ENCODE data around the gene GPX7. TPM values are rescaled to one million over a fixed set of nuclear protein-coding genes. Genes with fewer than 3 reads are reported as not detected.

The GPX7 gene
- polyA plus RNA-seq (1.3 and 1.8 TPM in 2 replicates), polyA minus RNA-seq (0.81 and 1.5 TPM in 2 replicates)

DNA sequence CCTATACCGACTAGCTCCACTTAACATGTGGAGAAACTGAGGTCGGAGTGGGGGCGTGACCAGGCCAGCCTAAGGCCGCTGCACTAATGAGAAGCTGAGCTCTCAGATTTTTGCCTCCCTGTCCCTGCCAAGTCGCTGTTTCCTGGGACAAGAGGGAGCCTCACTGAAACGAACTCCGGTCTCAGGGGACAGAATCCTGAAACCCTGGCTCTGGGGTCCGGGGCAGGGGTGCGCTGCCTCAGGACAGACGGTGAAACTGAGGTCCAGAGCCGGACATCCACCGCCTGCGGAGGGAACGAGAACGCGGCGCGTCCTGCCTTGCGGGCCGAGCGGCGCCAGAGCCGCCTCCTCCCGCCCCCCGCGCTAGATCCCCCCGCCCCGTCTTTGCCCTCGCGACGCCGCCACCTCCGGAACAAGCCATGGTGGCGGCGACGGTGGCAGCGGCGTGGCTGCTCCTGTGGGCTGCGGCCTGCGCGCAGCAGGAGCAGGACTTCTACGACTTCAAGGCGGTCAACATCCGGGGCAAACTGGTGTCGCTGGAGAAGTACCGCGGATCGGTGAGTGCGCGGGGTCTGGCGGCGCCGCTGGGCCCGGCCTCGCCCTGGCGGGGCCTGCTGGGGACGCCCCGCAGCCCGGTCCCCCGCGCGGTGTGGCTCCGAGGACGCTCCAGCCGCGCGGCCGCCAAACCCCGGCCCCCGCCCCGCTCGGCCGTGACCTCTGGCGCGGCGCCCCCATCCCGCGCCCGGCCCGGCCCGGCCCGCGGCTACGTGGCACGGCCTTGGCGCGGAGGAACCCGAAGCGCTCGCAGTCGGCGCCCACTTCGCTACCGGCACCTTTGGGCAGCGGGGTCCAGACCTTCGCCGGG, at the start of gene GPX7:
Gene GPX7, plus strand, starts transcription at position 381 of the 865 bp plus-strand sequence. Its CDS starts 39 bp downstream, at position 420.
- Histone ChIP-seq H3F3A (ENCODE audit: insufficient read depth, low read length, poor library complexity, severe bottlenecking) (no peaks in the 10 kb centered on the region), H3K27ac (ENCODE audit: low read length) (no peak within 1 kb of the TSS)
- TF ChIP-seq POLR2AphosphoS5 (IDR thresholded peaks at IDR 0.05) (no peak), SMC3 (conservative IDR thresholded peaks at IDR 0.05; ENCODE audit: poor library complexity) (no peak), MXI1 (conservative IDR thresholded peaks at IDR 0.05; ENCODE audit: poor library complexity, severe bottlenecking) (no peak), CTCF (IDR thresholded peaks at IDR 0.05; ENCODE audit: poor library complexity, severe bottlenecking) (no peak), RAD21 (conservative IDR thresholded peaks at IDR 0.05) (no peak), EP300 (conservative IDR thresholded peaks at IDR 0.05; ENCODE audit: poor library complexity, severe bottlenecking) (no peak), TAF1 (IDR thresholded peaks at IDR 0.05; ENCODE audit: low read depth) (no peak), EZH2 (IDR thresholded peaks at IDR 0.05; ENCODE audit: borderline replicate concordance, insufficient read depth, low read length, poor library complexity, severe bottlenecking) (no peak)
- TF ChIP-seq, protein P1, sequence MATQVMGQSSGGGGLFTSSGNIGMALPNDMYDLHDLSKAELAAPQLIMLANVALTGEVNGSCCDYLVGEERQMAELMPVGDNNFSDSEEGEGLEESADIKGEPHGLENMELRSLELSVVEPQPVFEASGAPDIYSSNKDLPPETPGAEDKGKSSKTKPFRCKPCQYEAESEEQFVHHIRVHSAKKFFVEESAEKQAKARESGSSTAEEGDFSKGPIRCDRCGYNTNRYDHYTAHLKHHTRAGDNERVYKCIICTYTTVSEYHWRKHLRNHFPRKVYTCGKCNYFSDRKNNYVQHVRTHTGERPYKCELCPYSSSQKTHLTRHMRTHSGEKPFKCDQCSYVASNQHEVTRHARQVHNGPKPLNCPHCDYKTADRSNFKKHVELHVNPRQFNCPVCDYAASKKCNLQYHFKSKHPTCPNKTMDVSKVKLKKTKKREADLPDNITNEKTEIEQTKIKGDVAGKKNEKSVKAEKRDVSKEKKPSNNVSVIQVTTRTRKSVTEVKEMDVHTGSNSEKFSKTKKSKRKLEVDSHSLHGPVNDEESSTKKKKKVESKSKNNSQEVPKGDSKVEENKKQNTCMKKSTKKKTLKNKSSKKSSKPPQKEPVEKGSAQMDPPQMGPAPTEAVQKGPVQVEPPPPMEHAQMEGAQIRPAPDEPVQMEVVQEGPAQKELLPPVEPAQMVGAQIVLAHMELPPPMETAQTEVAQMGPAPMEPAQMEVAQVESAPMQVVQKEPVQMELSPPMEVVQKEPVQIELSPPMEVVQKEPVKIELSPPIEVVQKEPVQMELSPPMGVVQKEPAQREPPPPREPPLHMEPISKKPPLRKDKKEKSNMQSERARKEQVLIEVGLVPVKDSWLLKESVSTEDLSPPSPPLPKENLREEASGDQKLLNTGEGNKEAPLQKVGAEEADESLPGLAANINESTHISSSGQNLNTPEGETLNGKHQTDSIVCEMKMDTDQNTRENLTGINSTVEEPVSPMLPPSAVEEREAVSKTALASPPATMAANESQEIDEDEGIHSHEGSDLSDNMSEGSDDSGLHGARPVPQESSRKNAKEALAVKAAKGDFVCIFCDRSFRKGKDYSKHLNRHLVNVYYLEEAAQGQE (IDR thresholded peaks at IDR 0.05; ENCODE audit: borderline replicate concordance) = no peak

DNA sequence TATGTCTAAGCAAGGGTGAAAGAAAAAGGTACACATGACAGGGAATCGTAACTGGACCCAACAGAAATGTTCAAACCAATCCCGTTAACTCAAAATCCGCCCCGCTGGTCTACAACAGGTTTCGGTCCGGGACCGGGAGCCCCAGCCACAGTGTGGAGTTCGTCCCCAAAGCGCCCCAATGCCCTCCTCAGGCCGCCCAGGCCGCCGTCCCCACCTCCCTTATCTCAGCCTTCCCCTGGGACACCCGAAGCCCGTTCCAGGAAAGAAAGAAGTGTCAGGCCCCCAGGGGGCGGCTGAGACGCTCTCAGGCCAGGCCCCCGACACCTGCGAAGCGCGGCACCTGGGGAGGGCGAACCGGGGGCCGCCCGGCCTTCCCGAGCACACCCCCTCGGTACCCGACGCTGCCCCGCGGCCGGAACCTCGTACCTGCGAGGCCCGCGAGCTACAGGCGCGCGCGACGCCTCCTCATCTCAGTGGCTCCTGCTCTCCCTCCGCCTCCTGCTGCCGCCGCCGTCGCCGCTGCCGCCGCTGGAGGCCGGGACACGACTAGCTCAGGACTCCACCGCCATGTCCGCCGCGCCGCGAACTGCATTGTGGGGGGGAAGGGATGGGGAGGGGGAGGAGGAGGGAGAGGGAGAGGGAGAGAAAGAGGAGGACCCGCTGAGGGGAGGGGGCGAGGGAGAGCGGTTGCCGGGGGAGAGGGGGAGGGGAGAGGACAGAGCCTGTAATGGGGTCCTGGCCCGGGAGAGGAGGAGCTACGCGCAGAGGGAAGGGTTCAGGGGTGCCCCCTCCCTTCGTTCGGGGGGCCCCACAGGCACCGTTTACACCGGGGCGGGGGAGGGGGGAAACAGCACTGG, 49.4 kb upstream of the GPX7 start, which contains the start of gene TUT4:
Gene TUT4, minus strand, starts transcription at position 588 of the 857 bp plus-strand sequence. CDS start 26,812 bp downstream, outside the sequence.
- H3K4me2 ChIP-seq (ENCODE audit: low read length) = peak within 1 kb of the TSS; percentile 90
- no peaks in the 10 kb centered on the region for H3K9me3 ChIP-seq (ENCODE audit: low read length)
- H3K27ac ChIP-seq (ENCODE audit: low read length) = peak within 1 kb of the TSS; percentile 100
- H3K9me2 ChIP-seq (ENCODE audit: insufficient read depth, low read length) = no peaks in the 10 kb centered on the region
- peaks cover 57% of the 10 kb centered on the region for H3K79me2 ChIP-seq (replicated peaks; ENCODE audit: insufficient read depth, low read length)
- H2AFZ ChIP-seq (ENCODE audit: low read depth, low read length) = peak within 1 kb of the TSS; percentile 57
- peak within 1 kb of the TSS; percentile 99 for H3K9ac ChIP-seq (ENCODE audit: low read length)
- no peaks in the 10 kb centered on the region for H3K27me3 ChIP-seq (ENCODE audit: insufficient read depth, low read depth, low read length)
- peaks cover 6% of the 10 kb centered on the region for H4K20me1 ChIP-seq (ENCODE audit: insufficient read depth)
- TF ChIP-seq RAD21 (conservative IDR thresholded peaks at IDR 0.05) (peak; percentile 55), EP300 (conservative IDR thresholded peaks at IDR 0.05; ENCODE audit: poor library complexity, severe bottlenecking) (peak; percentile 6), SMC3 (conservative IDR thresholded peaks at IDR 0.05; ENCODE audit: poor library complexity) (peak; percentile 54), MXI1 (conservative IDR thresholded peaks at IDR 0.05; ENCODE audit: poor library complexity, severe bottlenecking) (no peak), TAF1 (IDR thresholded peaks at IDR 0.05; ENCODE audit: low read depth) (peak; percentile 46), CTCF (IDR thresholded peaks at IDR 0.05; ENCODE audit: poor library complexity, severe bottlenecking) (peak; percentile 28), EZH2 (IDR thresholded peaks at IDR 0.05; ENCODE audit: borderline replicate concordance, insufficient read depth, low read length, poor library complexity, severe bottlenecking) (no peak), POLR2AphosphoS5 (IDR thresholded peaks at IDR 0.05) (peak; percentile 93)
- TF ChIP-seq, protein P1 (IDR thresholded peaks at IDR 0.05; ENCODE audit: borderline replicate concordance) = peak; percentile 96
- H3F3A ChIP-seq (ENCODE audit: insufficient read depth, low read length, poor library complexity, severe bottlenecking) = no peaks in the 10 kb centered on the region
- H3K36me3 ChIP-seq (ENCODE audit: insufficient read depth, low read length) = no peaks in the 10 kb centered on the region
- peak within 1 kb of the TSS; percentile 90 for H3K4me3 ChIP-seq (ENCODE audit: low read length)

More for the DNA sequence above, at the start of gene GPX7:
- no peak within 1 kb of the TSS for H3K4me2 ChIP-seq (ENCODE audit: low read length)
- no peaks in the 10 kb centered on the region for H3K9me3 ChIP-seq (ENCODE audit: low read length)
- H3K27me3 ChIP-seq (ENCODE audit: insufficient read depth, low read depth, low read length) = peaks cover 7% of the 10 kb centered on the region
- no peak within 1 kb of the TSS for H2AFZ ChIP-seq (ENCODE audit: low read depth, low read length)
- peak within 1 kb of the TSS; percentile 23 for H3K4me3 ChIP-seq (ENCODE audit: low read length)
- H3K9ac ChIP-seq (ENCODE audit: low read length) = no peak within 1 kb of the TSS
- no peaks in the 10 kb centered on the region for H3K36me3 ChIP-seq (ENCODE audit: insufficient read depth, low read length)
- H3K79me2 ChIP-seq (replicated peaks; ENCODE audit: insufficient read depth, low read length) = no peaks in the 10 kb centered on the region
- H4K20me1 ChIP-seq (ENCODE audit: insufficient read depth) = no peaks in the 10 kb centered on the region
- H3K9me2 ChIP-seq (ENCODE audit: insufficient read depth, low read length) = no peaks in the 10 kb centered on the region

All from neural cell (in vitro differentiated cells).